ENCODE results near the gene RPRD2.

GRCh38 chr1:150389650-150390049 lies 25.7 kb downstream of the RPRD2 start:
- no peak for TF ChIP-seq CTCF (IDR thresholded peaks at IDR 0.05)
- no peak for TF ChIP-seq POLR2A (IDR thresholded peaks at IDR 0.05)
